RWPE2 (cell line): Measurements from ENCODE around the gene CLSTN2.

Experiments
- ATAC-seq: fragments of 200-7000 bp; cut with Tn5 transposase; 3 replicates; pipeline ENCODE4 v1.9.1; 2021; ENCODE audit warnings: low read depth
- DNase-seq: peaks from one replicate; pipeline ENCODE4 v3.0.0-alpha.2; 2020; ENCODE audit warnings: low spot score
- H3K27ac ChIP-seq: fragments of 450-650 bp; 2 replicates; pipeline ENCODE4 v1.5.1; 2017; ENCODE audit warnings: mild to moderate bottlenecking; ENCODE audit not compliant: poor library complexity, severe bottlenecking
- H3K27me3 ChIP-seq: fragments of 250-450 bp; sonication (Bioruptor Pico); 2 replicates; pipeline ENCODE4 v1.5.1; 2021; ENCODE audit warnings: mild to moderate bottlenecking, moderate library complexity; ENCODE audit not compliant: insufficient read depth, poor library complexity, severe bottlenecking
- H3K36me3 ChIP-seq: fragments of 250-450 bp; sonication (Bioruptor Pico); 2 replicates; pipeline ENCODE4 v1.5.1; 2020; ENCODE audit warnings: low read depth, mild to moderate bottlenecking, moderate library complexity
- H3K4me1 ChIP-seq: fragments of 250-450 bp; sonication (Bioruptor Pico); 2 replicates; pipeline ENCODE4 v1.5.1; 2021; ENCODE audit warnings: mild to moderate bottlenecking, moderate library complexity; ENCODE audit not compliant: insufficient read depth, poor library complexity, severe bottlenecking
- H3K4me3 ChIP-seq: fragments of 250-450 bp; sonication (Bioruptor Pico); 2 replicates; pipeline ENCODE4 v1.5.1; 2021; ENCODE audit warnings: mild to moderate bottlenecking, moderate library complexity; ENCODE audit not compliant: severe bottlenecking
- H3K9me3 ChIP-seq: fragments of 250-450 bp; sonication (Bioruptor Pico); 2 replicates; pipeline ENCODE4 v1.5.1; 2021; ENCODE audit warnings: mild to moderate bottlenecking, moderate library complexity; ENCODE audit not compliant: severe bottlenecking
- TF ChIP-seq, protein P1 (sequence below): fragments of 450-650 bp; IDR thresholded peaks from one replicate; pipeline ENCODE4 v1.5.1; 2017; ENCODE audit warnings: mild to moderate bottlenecking, moderate library complexity; ENCODE audit not compliant: poor library complexity, severe bottlenecking

The CLSTN2 gene

DNA sequence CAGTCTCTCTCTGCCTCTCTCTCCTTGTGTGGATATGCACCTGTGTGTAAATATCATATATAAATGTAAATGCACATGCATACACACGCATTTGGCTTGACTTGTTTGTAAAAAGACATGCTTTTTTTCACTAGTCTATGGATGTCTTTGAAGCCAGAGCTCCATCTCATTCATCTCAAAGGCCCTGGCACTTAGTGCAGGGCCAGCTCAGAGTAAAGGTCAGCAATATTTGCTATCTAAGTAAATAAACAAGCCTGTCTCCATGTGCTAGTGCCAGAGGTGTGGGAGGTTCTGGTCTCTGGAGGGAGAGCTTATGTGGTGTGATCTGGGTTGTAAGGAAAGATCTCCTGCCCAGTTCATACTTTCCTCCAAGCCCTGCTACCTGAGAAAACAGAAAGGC is 5.6 kb downstream of the CLSTN2 start:
- TF ChIP-seq, protein P1, sequence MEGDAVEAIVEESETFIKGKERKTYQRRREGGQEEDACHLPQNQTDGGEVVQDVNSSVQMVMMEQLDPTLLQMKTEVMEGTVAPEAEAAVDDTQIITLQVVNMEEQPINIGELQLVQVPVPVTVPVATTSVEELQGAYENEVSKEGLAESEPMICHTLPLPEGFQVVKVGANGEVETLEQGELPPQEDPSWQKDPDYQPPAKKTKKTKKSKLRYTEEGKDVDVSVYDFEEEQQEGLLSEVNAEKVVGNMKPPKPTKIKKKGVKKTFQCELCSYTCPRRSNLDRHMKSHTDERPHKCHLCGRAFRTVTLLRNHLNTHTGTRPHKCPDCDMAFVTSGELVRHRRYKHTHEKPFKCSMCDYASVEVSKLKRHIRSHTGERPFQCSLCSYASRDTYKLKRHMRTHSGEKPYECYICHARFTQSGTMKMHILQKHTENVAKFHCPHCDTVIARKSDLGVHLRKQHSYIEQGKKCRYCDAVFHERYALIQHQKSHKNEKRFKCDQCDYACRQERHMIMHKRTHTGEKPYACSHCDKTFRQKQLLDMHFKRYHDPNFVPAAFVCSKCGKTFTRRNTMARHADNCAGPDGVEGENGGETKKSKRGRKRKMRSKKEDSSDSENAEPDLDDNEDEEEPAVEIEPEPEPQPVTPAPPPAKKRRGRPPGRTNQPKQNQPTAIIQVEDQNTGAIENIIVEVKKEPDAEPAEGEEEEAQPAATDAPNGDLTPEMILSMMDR = no peak
- Histone ChIP-seq H3K27me3 (peaks cover 24% of the 10 kb centered on the region), H3K9me3 (no peaks in the 10 kb centered on the region), H3K36me3 (no peaks in the 10 kb centered on the region), H3K4me1 (no peaks in the 10 kb centered on the region), H3K27ac (no peak overlapping the region), H3K4me3 (no peak overlapping the region)
- no peak for DNase-seq
- ATAC-seq = no peak

DNA sequence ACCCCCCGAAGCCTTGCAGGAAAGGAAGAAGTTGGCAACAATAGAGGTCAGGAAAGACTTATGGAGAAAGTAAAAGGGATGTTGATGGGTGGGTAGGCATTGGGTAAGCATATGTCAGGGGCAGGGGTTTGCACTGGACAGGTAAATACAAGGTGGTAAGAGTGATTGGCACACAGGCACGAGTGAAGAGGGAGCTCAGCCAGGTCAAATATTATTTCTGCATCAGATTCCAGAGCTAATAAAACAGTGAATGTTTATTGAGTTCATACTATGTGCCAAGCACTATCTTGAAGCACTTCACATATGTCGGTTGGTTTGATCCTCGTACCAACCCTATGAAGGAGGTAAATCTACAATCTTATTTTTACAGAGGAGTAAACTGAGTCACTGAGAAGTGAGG is 6.6 kb downstream of the CLSTN2 start:
- no peaks in the 10 kb centered on the region for H3K36me3 ChIP-seq
- TF ChIP-seq, protein P1 = no peak
- peaks cover 15% of the 10 kb centered on the region for H3K27me3 ChIP-seq
- no peak for DNase-seq
- H3K27ac ChIP-seq = no peak overlapping the region
- ATAC-seq = no peak
- H3K4me3 ChIP-seq = no peak overlapping the region
- H3K9me3 ChIP-seq = no peaks in the 10 kb centered on the region
- no peaks in the 10 kb centered on the region for H3K4me1 ChIP-seq

DNA sequence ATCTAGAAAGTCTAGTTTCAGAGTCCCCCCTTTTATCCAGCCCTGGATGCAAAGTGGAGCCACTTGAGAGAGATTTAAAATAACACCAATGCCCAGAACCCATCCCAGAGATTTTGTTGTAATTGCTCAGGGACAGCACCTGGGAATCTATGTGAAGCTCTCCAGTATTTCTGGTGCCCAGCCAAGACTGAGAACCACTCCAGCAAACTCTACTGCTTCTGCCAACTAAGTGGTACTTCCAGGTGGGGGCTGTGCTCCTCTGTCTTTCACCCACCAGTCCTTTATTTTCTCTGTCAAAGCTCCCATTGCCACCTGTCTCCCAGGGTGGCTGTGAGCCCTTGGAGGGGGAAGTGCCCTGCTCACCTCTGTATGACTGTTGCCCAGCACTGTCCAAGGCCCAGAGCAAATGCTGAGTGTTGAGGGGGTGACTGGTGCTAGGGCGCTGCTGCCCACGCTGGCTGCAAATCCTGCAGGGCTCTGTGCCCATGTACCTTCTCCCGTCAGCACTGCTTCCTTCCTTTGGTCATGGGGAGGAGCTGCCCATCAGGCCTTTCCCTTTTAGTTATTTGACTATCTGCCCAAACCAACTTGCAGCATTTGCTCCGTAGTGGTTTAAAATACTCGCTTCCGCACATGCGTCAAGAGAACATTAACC is 9.4 kb downstream of the CLSTN2 start:
- ATAC-seq = no peak
- H3K4me1 ChIP-seq = no peaks in the 10 kb centered on the region
- TF ChIP-seq, protein P1 = no peak
- no peak overlapping the region for H3K27ac ChIP-seq
- no peaks in the 10 kb centered on the region for H3K36me3 ChIP-seq
- H3K27me3 ChIP-seq = no peaks in the 10 kb centered on the region
- H3K4me3 ChIP-seq = no peak overlapping the region
- no peaks in the 10 kb centered on the region for H3K9me3 ChIP-seq
- no peak for DNase-seq

DNA sequence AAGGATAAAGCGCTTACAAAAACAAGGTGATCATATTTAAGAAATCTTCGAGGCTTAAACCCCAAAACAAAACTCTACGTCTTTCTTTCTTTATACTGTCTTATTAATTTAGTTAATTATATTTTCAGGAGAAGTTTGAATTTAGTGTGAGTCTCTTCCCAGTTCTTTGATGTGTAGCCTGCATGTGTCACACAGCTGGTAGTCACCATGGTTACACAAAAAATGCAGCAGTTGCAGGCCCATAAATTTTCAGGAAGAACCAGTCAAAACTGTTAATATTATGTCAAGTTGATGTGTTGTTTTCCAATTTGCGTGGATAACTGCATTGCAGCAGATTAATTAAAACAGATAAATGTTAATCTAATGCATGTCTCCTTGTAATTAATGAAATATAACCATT is 10.4 kb downstream of the CLSTN2 start:
- Histone ChIP-seq H3K4me1 (no peaks in the 10 kb centered on the region), H3K4me3 (no peak overlapping the region), H3K27me3 (no peaks in the 10 kb centered on the region), H3K27ac (no peak overlapping the region), H3K9me3 (no peaks in the 10 kb centered on the region), H3K36me3 (no peaks in the 10 kb centered on the region)
- TF ChIP-seq, protein P1 = no peak
- ATAC-seq (no peak), DNase-seq (no peak)

DNA sequence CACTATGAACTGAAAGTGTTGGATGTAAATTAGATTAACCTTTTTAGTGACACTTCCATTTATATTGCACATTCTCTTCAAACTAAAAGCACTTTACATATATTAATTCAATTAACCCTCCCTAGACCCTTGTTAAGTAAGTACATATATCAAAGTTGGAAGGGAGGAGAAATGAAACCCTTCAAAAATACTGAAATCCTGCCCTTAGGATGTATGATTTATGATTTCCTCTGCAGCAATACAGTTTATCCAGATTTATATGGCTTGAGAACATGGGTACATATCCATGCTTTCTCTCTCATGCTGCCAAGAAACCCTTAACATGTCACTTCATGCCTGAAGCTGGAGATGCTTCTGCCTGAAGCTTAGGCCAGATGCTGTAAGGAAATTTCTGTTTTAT is 11.0 kb downstream of the CLSTN2 start:
- Histone ChIP-seq H3K27me3 (no peaks in the 10 kb centered on the region), H3K4me1 (no peaks in the 10 kb centered on the region)

More for the DNA sequence above, 11.0 kb downstream of the CLSTN2 start:
- TF ChIP-seq, protein P1 = no peak
- Histone ChIP-seq H3K36me3 (no peaks in the 10 kb centered on the region), H3K4me3 (no peak overlapping the region), H3K9me3 (no peaks in the 10 kb centered on the region), H3K27ac (no peak overlapping the region)
- no peak for DNase-seq
- ATAC-seq = no peak
